HCT116 (cell line): Measurements from ENCODE around the gene MPP2. TPM values are rescaled to one million over a fixed set of nuclear protein-coding genes. Genes with fewer than 3 reads are reported as not detected.
A peak's percentile ranks its signal among the peaks of the same experiment; 100 is the strongest.

Experiments used
- ATAC-seq: fragments of 200-7000 bp; cut with Tn5 transposase; 2 replicates; pipeline ENCODE4 v1.9.1; 2020; ENCODE audit warnings: mild to moderate bottlenecking, moderate library complexity
- BruUV-seq: library from RNA; stranded (reverse); fragments of 400-500 nt; replicated peaks from 2 replicates; lab custom pipeline; 2021; lab: Mats Ljungman, UMichigan
- CTCF ChIA-PET: fragments of 300-600 bp; sonication (Branson Sonifier 250); formaldehyde crosslinking; loops from one replicate; lab custom pipeline; 2021; ENCODE audit warnings: antibody characterized with exemption; lab: Charles Lee
- POLR2A ChIA-PET: fragments of 300-600, 350-600 bp; sonication (Branson Sonifier 250); formaldehyde crosslinking; loops from one replicate; lab custom pipeline; 2021; ENCODE audit warnings: antibody characterized with exemption; lab: Charles Lee
- RAD21 ChIA-PET, 2 experiments: fragments of 300-600 bp; sonication (Branson Sonifier 250); formaldehyde crosslinking; loops; one replicate each; lab custom pipeline; 2023; ENCODE audit warnings: low total read pairs in 2 of 2; ENCODE audit not compliant: uncharacterized antibody in 2 of 2, unreplicated experiment in 2 of 2, low non-redundant PET in 1 of 2; lab: Charles Lee
- DNase-seq: peaks from one replicate; pipeline ENCODE4 v3.0.0-alpha.2; 2010; ENCODE audit warnings: low read depth, low spot score
- H2AFZ ChIP-seq: fragments of 200-600 bp; shearing (Covaris generic), sonication (generic); 2 replicates; pipeline ENCODE4 v1.6.1; 2017; ENCODE audit warnings: low read depth, mixed run types, mixed read lengths, antibody characterized with exemption, low read length; ENCODE audit not compliant: poor library complexity, severe bottlenecking
- H3K27ac ChIP-seq: 2 replicates; pipeline ENCODE4 v1.5.1; 2012; ENCODE audit warnings: low read depth, low read length
- H3K27me3 ChIP-seq: fragments of 200-600 bp; sonication (generic); 2 replicates; pipeline ENCODE4 v1.6.1; 2016; ENCODE audit warnings: mixed run types, low read length, mixed read lengths; ENCODE audit not compliant: insufficient read depth
- H3K36me3 ChIP-seq, 2 experiments: fragments of 200-500 bp in 1 of 2; fragments of 200-600 bp in 1 of 2; sonication (Bioruptor generic) in 1 of 2; sonication (generic) in 1 of 2; 2 replicates each; pipeline versions ENCODE4 v1.5.1 to v1.6.1; 2014 to 2016; ENCODE audit warnings: low read length in 2 of 2, inconsistent platforms in 1 of 2, mixed read lengths in 1 of 2, mixed run types in 1 of 2; ENCODE audit not compliant: insufficient read depth in 2 of 2, control insufficient read depth in 1 of 2
- H3K4me1 ChIP-seq, 2 experiments: fragments of 200-600 bp in 1 of 2; sonication (generic) in 1 of 2; 2 replicates each; pipeline versions ENCODE4 v1.5.1 to v1.6.1; 2012 to 2017; ENCODE audit warnings: low read length in 2 of 2, inconsistent platforms in 1 of 2, mild to moderate bottlenecking in 1 of 2, mixed read lengths in 1 of 2, mixed run types in 1 of 2, moderate library complexity in 1 of 2; ENCODE audit not compliant: insufficient read depth in 2 of 2, control insufficient read depth in 1 of 2
- H3K4me2 ChIP-seq: fragments of 200-600 bp; sonication (generic); 2 replicates; pipeline ENCODE4 v1.6.1; 2017; ENCODE audit warnings: mixed run types, low read length, mixed read lengths
- H3K4me3 ChIP-seq, 2 experiments: fragments of 200-600 bp in 1 of 2; sonication (generic) in 1 of 2; replicated peaks in 1 of 2; 2 replicates each; pipeline ENCODE4 v1.5.1; 2011 to 2016; ENCODE audit warnings: low read length in 2 of 2, control low read depth in 1 of 2, low read depth in 1 of 2, mild to moderate bottlenecking in 1 of 2, mixed read lengths in 1 of 2, mixed run types in 1 of 2
- H3K79me2 ChIP-seq: fragments of 200-600 bp; sonication (generic); 2 replicates; pipeline ENCODE4 v1.6.1; 2017; ENCODE audit warnings: mild to moderate bottlenecking, mixed run types, low read length, moderate library complexity, mixed read lengths; ENCODE audit not compliant: insufficient read depth
- H3K9ac ChIP-seq: fragments of 200-600 bp; sonication (generic); 2 replicates; pipeline ENCODE4 v1.6.1; 2016; ENCODE audit warnings: low read length, mixed read lengths
- H3K9me2 ChIP-seq: fragments of 200-600 bp; sonication (generic), shearing (Covaris generic); 2 replicates; pipeline ENCODE4 v1.6.1; 2017; ENCODE audit warnings: mixed run types, mild to moderate bottlenecking, moderate library complexity; ENCODE audit not compliant: insufficient read depth
- H3K9me3 ChIP-seq, 2 experiments: fragments of 200-500 bp in 1 of 2; fragments of 200-600 bp in 1 of 2; sonication (Bioruptor generic) in 1 of 2; sonication (generic) in 1 of 2; 2 replicates each; pipeline ENCODE4 v1.6.1; 2014 to 2017; ENCODE audit warnings: low read length in 2 of 2, mixed read lengths in 2 of 2, inconsistent platforms in 1 of 2, low read depth in 1 of 2, mild to moderate bottlenecking in 1 of 2, mixed run types in 1 of 2, moderate library complexity in 1 of 2; ENCODE audit not compliant: control insufficient read depth in 1 of 2, insufficient read depth in 1 of 2
- H4K20me1 ChIP-seq: fragments of 200-600 bp; sonication (generic), shearing (Covaris generic); 2 replicates; pipeline ENCODE4 v1.6.1; 2017; ENCODE audit warnings: mixed run types, mild to moderate bottlenecking, moderate library complexity; ENCODE audit not compliant: insufficient read depth
- ATF3 ChIP-seq: IDR thresholded peaks from 2 replicates; pipeline ENCODE4 v1.6.1; 2012
- CTCF ChIP-seq, 3 experiments: fragments of 200-600 bp in 1 of 3; sonication (generic) in 1 of 3; IDR thresholded peaks in 2 of 3; conservative IDR thresholded peaks in 1 of 3; 2 replicates each; pipeline ENCODE4 v1.5.1; 2012 to 2017; ENCODE audit warnings: low read depth in 2 of 3, low read length in 2 of 3, antibody characterized with exemption in 1 of 3, borderline replicate concordance in 1 of 3, control low read depth in 1 of 3, mild to moderate bottlenecking in 1 of 3, mixed read lengths in 1 of 3, mixed run types in 1 of 3, moderate library complexity in 1 of 3; ENCODE audit not compliant: insufficient read depth in 1 of 3
- RAD21 ChIP-seq: IDR thresholded peaks from 2 replicates; pipeline ENCODE4 v1.6.1; 2012; ENCODE audit warnings: low read depth, mild to moderate bottlenecking
- intact Hi-C: fragments of 100-400 bp; cut with micrococcal nuclease; formaldehyde crosslinking; loops from 2 replicates; pipeline ENCODE4 v1.10.0; 2022
- total RNA-seq: library from RNA; stranded (reverse); gene quantifications from one replicate; pipeline ENCODE4 v1.2.1, GENCODE V29; 2021; ENCODE audit not compliant: unreplicated experiment

Gene MPP2
- total RNA-seq, 1 experiment from 2014 or later, result 16.4 TPM

- DNase-seq, result peak; percentile 22
Observed at GRCh38 chr17:43880420-43880991, 26.8 kb downstream of the MPP2 start.

More at GRCh38 chr17:43880420-43880991, 26.8 kb downstream of the MPP2 start:
- Histone ChIP-seq H3K9me2 (no peaks in the 10 kb centered on the region), H2AFZ (no peak overlapping the region), H3K36me3 (no peaks in the 10 kb centered on the region), H3K4me1 (peaks cover 0 to 9% of the 10 kb centered on the region in 2 experiments; a peak in 2 of 4 replicates), H3K79me2 (no peaks in the 10 kb centered on the region), H3K9me3 (no peaks in the 10 kb centered on the region), H3K4me3 (no peak overlapping the region), H3K27ac (no peak overlapping the region), H4K20me1 (no peaks in the 10 kb centered on the region), H3K9ac (no peak overlapping the region), H3K27me3 (no peaks in the 10 kb centered on the region), H3K4me2 (no peak overlapping the region)
- ChIA-PET CTCF (interaction anchor here (1.1 to 1.6 kb wide), 9 partner anchors 8 to 161 kb away, joined by 3 to 10 read pairs (median 4); partner anchors contain the start of gene CD300LG), POLR2A (no interaction called here), RAD21 (no interaction called here)
- TF ChIP-seq CTCF (IDR thresholded peaks at IDR 0.05 in 2 of 3, conservative IDR thresholded peaks at IDR 0.05 in 1 of 3; ENCODE audit: borderline replicate concordance in 1 of 3, insufficient read depth in 1 of 3, low read depth in 2 of 3, low read length in 2 of 3) (peak; percentile 71 to 95 (median 85); a peak in 5 of 6 replicates), RAD21 (peak; percentile 38; the same call in 1 of the 2 replicates), ATF3 (no peak)
- intact Hi-C loops, result no loop called here
- no TSS peak for BruUV-seq
- peak; percentile 68 for ATAC-seq
